ENCODE measurements around the gene ADORA1.

The ADORA1 gene

DNA sequence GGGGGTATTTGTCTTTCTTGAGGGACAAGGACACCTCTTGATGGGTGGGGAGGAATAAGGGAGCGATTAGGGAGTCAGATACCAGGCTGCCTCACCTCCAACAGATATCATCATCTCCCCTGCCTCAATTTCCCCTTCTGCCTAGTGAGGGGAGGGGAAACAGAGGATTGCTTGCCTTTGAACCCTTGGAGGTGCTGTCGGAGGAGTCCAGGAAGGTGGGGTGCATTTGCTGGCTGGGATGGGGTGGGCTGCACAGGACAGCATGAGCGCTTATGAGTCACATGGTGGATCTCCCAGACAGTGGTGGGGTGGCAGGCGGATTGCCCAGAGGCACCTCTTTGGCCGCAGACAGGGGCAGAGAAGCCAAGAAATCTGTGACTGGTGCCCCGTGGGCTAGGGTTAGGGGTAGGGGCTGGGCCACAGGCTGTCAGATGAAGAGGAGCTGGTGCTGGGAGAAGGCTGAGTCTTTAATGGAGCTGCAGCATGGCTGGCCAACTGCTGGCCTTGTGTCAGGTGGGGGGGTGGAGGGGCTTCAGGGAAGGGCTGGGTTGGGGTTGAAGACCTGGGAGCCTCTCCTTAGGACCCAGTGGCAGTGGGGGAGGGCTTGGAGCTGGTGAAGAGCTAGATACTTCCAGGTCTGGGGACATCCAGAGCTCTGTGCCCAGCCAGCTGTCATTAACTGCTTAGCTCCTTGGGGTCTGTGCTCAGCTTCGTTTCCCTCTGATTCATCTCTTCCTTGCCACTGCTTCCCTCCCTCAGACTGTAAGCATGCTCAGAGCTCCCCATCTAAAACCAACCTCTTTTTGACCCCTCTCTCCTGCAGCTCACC, 7.0 kb upstream of the ADORA1 start:
- no peak overlapping the region for H3K4ac ChIP-seq (ENCODE audit: low read depth in 1 of 2, low read length in 2 of 2)
- H3K27ac ChIP-seq (ENCODE audit: low read length, poor library complexity, severe bottlenecking): no peak overlapping the region
- H3K9ac ChIP-seq (ENCODE audit: low read length): no peak overlapping the region
- H4K8ac ChIP-seq (ENCODE audit: low read length): no peak overlapping the region
- peaks cover 31 to 77% of the 10 kb centered on the region in 2 experiments for H3K27me3 ChIP-seq (ENCODE audit: control insufficient read depth in 1 of 2, insufficient read depth in 1 of 2, low read length in 2 of 2)
- no peak for DNase-seq
- peaks cover 18% of the 10 kb centered on the region for H3K4me1 ChIP-seq (ENCODE audit: control insufficient read depth, insufficient read depth, low read depth, low read length)
- no peak overlapping the region for H2BK15ac ChIP-seq (ENCODE audit: low read depth, poor library complexity, severe bottlenecking)
- H3K4me2 ChIP-seq (ENCODE audit: low read length, poor library complexity, severe bottlenecking): no peak overlapping the region
- H2BK12ac ChIP-seq (ENCODE audit: low read length in 2 of 2): no peak overlapping the region
- H2AK5ac ChIP-seq (ENCODE audit: low read length, severe bottlenecking): no peak overlapping the region
- no peak overlapping the region for H2BK120ac ChIP-seq (ENCODE audit: low read depth, low read length)
- H2BK5ac ChIP-seq (ENCODE audit: low read depth, low read length, poor library complexity, severe bottlenecking): no peak overlapping the region
- H3K4me3 ChIP-seq (ENCODE audit: insufficient read depth in 1 of 2, low read depth in 1 of 2, low read length in 2 of 2): no peak overlapping the region
- no peaks in the 10 kb centered on the region for H3K9me3 ChIP-seq (ENCODE audit: control insufficient read depth, low read length)
- H2AFZ ChIP-seq (ENCODE audit: low read depth, low read length): no peak overlapping the region
- no peak overlapping the region for H4K91ac ChIP-seq (ENCODE audit: low read length)
- WGBS: 86% methylated on average over 6 of the region's 7 CpGs
- no peak overlapping the region for H3K18ac ChIP-seq (ENCODE audit: low read depth in 1 of 2, low read length in 2 of 2)
- H3K79me1 ChIP-seq (replicated peaks; ENCODE audit: low read length, poor library complexity, severe bottlenecking): peaks cover 2% of the 10 kb centered on the region
- no peak overlapping the region for H3K14ac ChIP-seq (ENCODE audit: low read length in 2 of 2)
- no peaks in the 10 kb centered on the region for H3K36me3 ChIP-seq (ENCODE audit: control insufficient read depth in 1 of 2, insufficient read depth in 2 of 2, low read depth in 1 of 2, low read length in 2 of 2)
- no peak overlapping the region for H3K23ac ChIP-seq (ENCODE audit: low read length in 2 of 2)

DNA sequence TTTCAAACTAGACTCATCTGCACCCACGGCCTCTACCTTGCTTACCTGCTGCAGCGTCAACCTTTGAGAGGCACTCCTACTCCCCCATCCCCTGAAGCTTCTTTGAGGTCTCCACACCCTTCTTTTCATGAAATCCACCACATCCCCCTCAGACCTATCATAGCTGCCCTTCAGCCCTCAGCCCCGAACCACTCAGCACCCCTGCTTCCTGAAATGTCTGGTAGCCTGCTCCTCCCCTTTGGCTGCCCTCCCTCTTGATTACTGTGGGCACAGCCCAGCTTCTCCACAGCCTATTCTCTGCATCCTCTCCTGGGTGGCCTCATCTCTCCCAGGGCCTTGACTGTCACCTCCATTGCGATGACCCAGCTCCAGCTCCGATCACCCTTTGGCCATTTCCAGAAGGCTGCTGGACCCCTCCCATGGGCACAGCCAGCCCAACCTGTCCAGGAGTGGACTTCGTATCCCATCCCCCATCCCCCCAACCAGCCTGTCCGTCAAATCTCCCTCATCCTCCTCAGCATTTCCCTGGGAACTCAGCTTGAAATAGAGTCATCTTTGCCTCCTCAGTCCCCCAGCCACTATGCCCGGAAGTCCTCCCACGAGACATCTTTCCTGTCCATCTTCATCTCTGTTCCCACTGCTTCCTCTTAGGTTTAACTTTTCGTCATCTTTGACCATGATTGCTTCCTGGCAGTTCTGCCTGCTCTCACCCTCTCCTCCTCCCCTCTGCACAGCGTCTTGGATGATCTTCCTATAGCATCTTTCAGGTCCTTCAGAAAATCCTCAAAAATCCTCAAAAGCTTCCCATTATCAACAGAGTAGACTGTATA, 6.1 kb upstream of the ADORA1 start:
- 79% methylated on average over 11 of the region's 11 CpGs for WGBS
- H3K9ac ChIP-seq (ENCODE audit: low read length): no peak overlapping the region
- peaks cover 25% of the 10 kb centered on the region for H3K4me1 ChIP-seq (ENCODE audit: control insufficient read depth, insufficient read depth, low read depth, low read length)
- no peak overlapping the region for H3K4ac ChIP-seq (ENCODE audit: low read depth in 1 of 2, low read length in 2 of 2)
- no peak overlapping the region for H2BK15ac ChIP-seq (ENCODE audit: low read depth, poor library complexity, severe bottlenecking)
- no peak overlapping the region for H2AK5ac ChIP-seq (ENCODE audit: low read length, severe bottlenecking)
- no peak overlapping the region for H3K23ac ChIP-seq (ENCODE audit: low read length in 2 of 2)
- no peak overlapping the region for H3K14ac ChIP-seq (ENCODE audit: low read length in 2 of 2)
- H2BK120ac ChIP-seq (ENCODE audit: low read depth, low read length): no peak overlapping the region
- H4K91ac ChIP-seq (ENCODE audit: low read length): peak overlapping the region; percentile 25
- H2BK5ac ChIP-seq (ENCODE audit: low read depth, low read length, poor library complexity, severe bottlenecking): no peak overlapping the region
- no peaks in the 10 kb centered on the region for H3K36me3 ChIP-seq (ENCODE audit: control insufficient read depth in 1 of 2, insufficient read depth in 2 of 2, low read depth in 1 of 2, low read length in 2 of 2)
- no peak overlapping the region for H4K8ac ChIP-seq (ENCODE audit: low read length)
- H2AFZ ChIP-seq (ENCODE audit: low read depth, low read length): no peak overlapping the region
- no peak overlapping the region for H3K4me3 ChIP-seq (ENCODE audit: insufficient read depth in 1 of 2, low read depth in 1 of 2, low read length in 2 of 2)
- H3K79me1 ChIP-seq (replicated peaks; ENCODE audit: low read length, poor library complexity, severe bottlenecking): peaks cover 2% of the 10 kb centered on the region
- H3K27me3 ChIP-seq (ENCODE audit: control insufficient read depth in 1 of 2, insufficient read depth in 1 of 2, low read length in 2 of 2): peaks cover 24 to 77% of the 10 kb centered on the region in 2 experiments
- H3K18ac ChIP-seq (ENCODE audit: low read depth in 1 of 2, low read length in 2 of 2): no peak overlapping the region
- no peak for DNase-seq
- H3K9me3 ChIP-seq (ENCODE audit: control insufficient read depth, low read length): no peaks in the 10 kb centered on the region
- H3K4me2 ChIP-seq (ENCODE audit: low read length, poor library complexity, severe bottlenecking): no peak overlapping the region
- H3K27ac ChIP-seq (ENCODE audit: low read length, poor library complexity, severe bottlenecking): no peak overlapping the region
- no peak overlapping the region for H2BK12ac ChIP-seq (ENCODE audit: low read length in 2 of 2)

GRCh38 chr1:203122159-203122558, 5.4 kb upstream of the ADORA1 start:
- H3K23ac ChIP-seq (ENCODE audit: low read length in 2 of 2): no peak overlapping the region

GRCh38 chr1:203124011-203124410, 3.5 kb upstream of the ADORA1 start:
- Histone ChIP-seq H3K23ac (ENCODE audit: low read length in 2 of 2) (no peak overlapping the region), H2AFZ (ENCODE audit: low read depth, low read length) (no peak overlapping the region), H3K14ac (ENCODE audit: low read length in 2 of 2) (no peak overlapping the region), H3K4me2 (ENCODE audit: low read length, poor library complexity, severe bottlenecking) (no peak overlapping the region), H3K9me3 (ENCODE audit: control insufficient read depth, low read length) (no peaks in the 10 kb centered on the region), H2AK5ac (ENCODE audit: low read length, severe bottlenecking) (no peak overlapping the region), H3K9ac (ENCODE audit: low read length) (no peak overlapping the region), H3K27ac (ENCODE audit: low read length, poor library complexity, severe bottlenecking) (no peak overlapping the region), H3K4me3 (ENCODE audit: insufficient read depth in 1 of 2, low read depth in 1 of 2, low read length in 2 of 2) (no peak overlapping the region), H4K8ac (ENCODE audit: low read length) (no peak overlapping the region), H2BK120ac (ENCODE audit: low read depth, low read length) (no peak overlapping the region), H3K79me1 (replicated peaks; ENCODE audit: low read length, poor library complexity, severe bottlenecking) (peaks cover 2% of the 10 kb centered on the region), H2BK5ac (ENCODE audit: low read depth, low read length, poor library complexity, severe bottlenecking) (no peak overlapping the region), H3K18ac (ENCODE audit: low read depth in 1 of 2, low read length in 2 of 2) (no peak overlapping the region), H3K36me3 (ENCODE audit: control insufficient read depth in 1 of 2, insufficient read depth in 2 of 2, low read depth in 1 of 2, low read length in 2 of 2) (peaks cover 0 to 4% of the 10 kb centered on the region in 2 experiments), H2BK15ac (ENCODE audit: low read depth, poor library complexity, severe bottlenecking) (no peak overlapping the region), H4K91ac (ENCODE audit: low read length) (no peak overlapping the region), H3K27me3 (ENCODE audit: control insufficient read depth in 1 of 2, insufficient read depth in 1 of 2, low read length in 2 of 2) (peaks cover 1 to 54% of the 10 kb centered on the region in 2 experiments), H3K4ac (ENCODE audit: low read depth in 1 of 2, low read length in 2 of 2) (no peak overlapping the region), H3K4me1 (ENCODE audit: control insufficient read depth, insufficient read depth, low read depth, low read length) (peaks cover 36% of the 10 kb centered on the region), H2BK12ac (ENCODE audit: low read length in 2 of 2) (no peak overlapping the region)
- DNase-seq: no peak
- WGBS: 70% methylated on average over 3 of the region's 5 CpGs

More at GRCh38 chr1:203122159-203122558, 5.4 kb upstream of the ADORA1 start:
- H4K91ac ChIP-seq (ENCODE audit: low read length): no peak overlapping the region
- H2BK12ac ChIP-seq (ENCODE audit: low read length in 2 of 2): no peak overlapping the region
- no peak overlapping the region for H4K8ac ChIP-seq (ENCODE audit: low read length)
- DNase-seq: no peak
- H2AFZ ChIP-seq (ENCODE audit: low read depth, low read length): no peak overlapping the region
- no peak overlapping the region for H3K18ac ChIP-seq (ENCODE audit: low read depth in 1 of 2, low read length in 2 of 2)
- 90% methylated on average over 2 of the region's 2 CpGs for WGBS
- peaks cover 17 to 70% of the 10 kb centered on the region in 2 experiments for H3K27me3 ChIP-seq (ENCODE audit: control insufficient read depth in 1 of 2, insufficient read depth in 1 of 2, low read length in 2 of 2)
- H2BK5ac ChIP-seq (ENCODE audit: low read depth, low read length, poor library complexity, severe bottlenecking): no peak overlapping the region
- no peak overlapping the region for H3K9ac ChIP-seq (ENCODE audit: low read length)
- H3K9me3 ChIP-seq (ENCODE audit: control insufficient read depth, low read length): no peaks in the 10 kb centered on the region
- H3K4ac ChIP-seq (ENCODE audit: low read depth in 1 of 2, low read length in 2 of 2): no peak overlapping the region
- H3K27ac ChIP-seq (ENCODE audit: low read length, poor library complexity, severe bottlenecking): no peak overlapping the region
- H3K14ac ChIP-seq (ENCODE audit: low read length in 2 of 2): no peak overlapping the region
- H3K36me3 ChIP-seq (ENCODE audit: control insufficient read depth in 1 of 2, insufficient read depth in 2 of 2, low read depth in 1 of 2, low read length in 2 of 2): no peaks in the 10 kb centered on the region
- no peak overlapping the region for H2BK15ac ChIP-seq (ENCODE audit: low read depth, poor library complexity, severe bottlenecking)
- peaks cover 32% of the 10 kb centered on the region for H3K4me1 ChIP-seq (ENCODE audit: control insufficient read depth, insufficient read depth, low read depth, low read length)
- H3K4me2 ChIP-seq (ENCODE audit: low read length, poor library complexity, severe bottlenecking): no peak overlapping the region
- no peak overlapping the region for H3K4me3 ChIP-seq (ENCODE audit: insufficient read depth in 1 of 2, low read depth in 1 of 2, low read length in 2 of 2)
- H2BK120ac ChIP-seq (ENCODE audit: low read depth, low read length): no peak overlapping the region
- no peak overlapping the region for H2AK5ac ChIP-seq (ENCODE audit: low read length, severe bottlenecking)
- peaks cover 2% of the 10 kb centered on the region for H3K79me1 ChIP-seq (replicated peaks; ENCODE audit: low read length, poor library complexity, severe bottlenecking)
